ENCODE results near the gene CYRIA.

CYRIA gene

GRCh38 chr2:16687222-16687621, 21.6 kb upstream of the CYRIA start:
- H3K4me3 ChIP-seq (ENCODE audit: low read depth, low read length), result no peak overlapping the region
- no peak overlapping the region for H3K27ac ChIP-seq
- peaks cover 3% of the 10 kb centered on the region for H3K27me3 ChIP-seq (ENCODE audit: control insufficient read depth, insufficient read depth, low read length)
- no peaks in the 10 kb centered on the region for H3K9me3 ChIP-seq (ENCODE audit: control insufficient read depth, low read length)
- no peak overlapping the region for H3K4me2 ChIP-seq (ENCODE audit: low read length)
- H3K79me2 ChIP-seq, result no peaks in the 10 kb centered on the region
- TF ChIP-seq CTCF (IDR thresholded peaks at IDR 0.05), result no peak
- H3K4me1 ChIP-seq, result no peaks in the 10 kb centered on the region
- H3K9ac ChIP-seq, result no peak overlapping the region
- no peaks in the 10 kb centered on the region for H3K36me3 ChIP-seq (ENCODE audit: control insufficient read depth, insufficient read depth, low read length)
- H2AFZ ChIP-seq, result no peak overlapping the region

- no peak overlapping the region for H3K9ac ChIP-seq
- no peaks in the 10 kb centered on the region for H3K4me1 ChIP-seq
- H3K27ac ChIP-seq, result no peak overlapping the region
- no peak overlapping the region for H3K4me2 ChIP-seq (ENCODE audit: low read length)
- H3K4me3 ChIP-seq (ENCODE audit: low read depth, low read length), result no peak overlapping the region
- H2AFZ ChIP-seq, result no peak overlapping the region
- no peaks in the 10 kb centered on the region for H3K9me3 ChIP-seq (ENCODE audit: control insufficient read depth, low read length)
- no peaks in the 10 kb centered on the region for H3K36me3 ChIP-seq (ENCODE audit: control insufficient read depth, insufficient read depth, low read length)
- peaks cover 3% of the 10 kb centered on the region for H3K27me3 ChIP-seq (ENCODE audit: control insufficient read depth, insufficient read depth, low read length)
- no peaks in the 10 kb centered on the region for H3K79me2 ChIP-seq
- no peak for TF ChIP-seq CTCF (IDR thresholded peaks at IDR 0.05)
Observed at GRCh38 chr2:16686641-16687040, 21.0 kb upstream of the CYRIA start.

GRCh38 chr2:16685340-16685715, 19.7 kb upstream of the CYRIA start:
- no peak overlapping the region for H3K27ac ChIP-seq
- TF ChIP-seq CTCF (IDR thresholded peaks at IDR 0.05), result no peak

GRCh38 chr2:16684676-16685339, 19.2 kb upstream of the CYRIA start:
- H3K36me3 ChIP-seq (ENCODE audit: control insufficient read depth, insufficient read depth, low read length), result no peaks in the 10 kb centered on the region
- H3K27ac ChIP-seq, result no peak overlapping the region
- no peak for TF ChIP-seq CTCF (IDR thresholded peaks at IDR 0.05)
- no peak overlapping the region for H2AFZ ChIP-seq
- no peaks in the 10 kb centered on the region for H3K79me2 ChIP-seq
- no peak overlapping the region for H3K4me2 ChIP-seq (ENCODE audit: low read length)
- no peak overlapping the region for H3K4me3 ChIP-seq (ENCODE audit: low read depth, low read length)
- H3K27me3 ChIP-seq (ENCODE audit: control insufficient read depth, insufficient read depth, low read length), result peaks cover 3% of the 10 kb centered on the region
- no peaks in the 10 kb centered on the region for H3K9me3 ChIP-seq (ENCODE audit: control insufficient read depth, low read length)
- no peak overlapping the region for H3K9ac ChIP-seq
- H3K4me1 ChIP-seq, result no peaks in the 10 kb centered on the region

More at GRCh38 chr2:16685340-16685715, 19.7 kb upstream of the CYRIA start:
- Histone ChIP-seq H2AFZ (no peak overlapping the region), H3K9me3 (ENCODE audit: control insufficient read depth, low read length) (no peaks in the 10 kb centered on the region), H3K4me2 (ENCODE audit: low read length) (no peak overlapping the region), H3K4me3 (ENCODE audit: low read depth, low read length) (no peak overlapping the region), H3K9ac (no peak overlapping the region), H3K4me1 (no peaks in the 10 kb centered on the region), H3K27me3 (ENCODE audit: control insufficient read depth, insufficient read depth, low read length) (peaks cover 3% of the 10 kb centered on the region), H3K36me3 (ENCODE audit: control insufficient read depth, insufficient read depth, low read length) (no peaks in the 10 kb centered on the region), H3K79me2 (no peaks in the 10 kb centered on the region)

- no peak overlapping the region for H3K27ac ChIP-seq
Observed at GRCh38 chr2:16683576-16683975, 17.9 kb upstream of the CYRIA start.

More at GRCh38 chr2:16683576-16683975, 17.9 kb upstream of the CYRIA start:
- Histone ChIP-seq H3K4me2 (ENCODE audit: low read length) (no peak overlapping the region), H3K4me1 (no peaks in the 10 kb centered on the region), H3K9ac (no peak overlapping the region), H3K79me2 (no peaks in the 10 kb centered on the region), H2AFZ (no peak overlapping the region), H3K27me3 (ENCODE audit: control insufficient read depth, insufficient read depth, low read length) (peaks cover 3% of the 10 kb centered on the region), H3K4me3 (ENCODE audit: low read depth, low read length) (no peak overlapping the region), H3K36me3 (ENCODE audit: control insufficient read depth, insufficient read depth, low read length) (no peaks in the 10 kb centered on the region), H3K9me3 (ENCODE audit: control insufficient read depth, low read length) (no peaks in the 10 kb centered on the region)
- no peak for TF ChIP-seq CTCF (IDR thresholded peaks at IDR 0.05)

All from parathyroid adenoma (tissue), 2 donors.